ENCODE data around the gene TECTA.
"Not testable (repeated sequence)": the region's sequence is repeated elsewhere in the genome, so short reads cannot be mapped to it uniquely, and the experiment has no call there.

The TECTA gene

DNA sequence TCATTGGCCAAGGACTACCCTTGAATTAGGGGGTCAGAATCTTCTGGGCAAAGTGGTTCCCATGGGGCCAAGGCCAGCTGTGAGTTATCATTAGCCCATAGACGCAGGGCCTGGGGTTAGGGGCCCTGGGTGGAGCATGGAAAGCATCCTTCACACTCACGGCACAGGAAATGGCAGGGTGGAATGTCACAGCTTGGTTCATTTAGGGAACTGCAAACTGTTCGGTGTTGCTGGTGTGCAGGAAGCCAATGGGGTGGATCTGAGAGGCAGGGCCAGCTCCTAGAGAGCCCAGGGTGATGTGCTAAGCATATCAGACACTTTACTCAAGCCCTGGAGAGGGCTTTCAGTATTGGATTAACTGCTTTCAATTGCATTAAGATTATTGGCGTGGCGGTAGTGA is 42.9 kb downstream of the TECTA start:
- in situ Hi-C loops (cut with HindIII; ENCODE audit: low pct_unique_long_range_greater_than_20kb, low sequenced_read_pairs): no loop called here
- no peak for DNase-seq (ENCODE audit: low read depth in 1 of 2, low spot score in 1 of 2)
- no peak for TF ChIP-seq JUND (IDR thresholded peaks at IDR 0.05; ENCODE audit: low read depth)

DNA sequence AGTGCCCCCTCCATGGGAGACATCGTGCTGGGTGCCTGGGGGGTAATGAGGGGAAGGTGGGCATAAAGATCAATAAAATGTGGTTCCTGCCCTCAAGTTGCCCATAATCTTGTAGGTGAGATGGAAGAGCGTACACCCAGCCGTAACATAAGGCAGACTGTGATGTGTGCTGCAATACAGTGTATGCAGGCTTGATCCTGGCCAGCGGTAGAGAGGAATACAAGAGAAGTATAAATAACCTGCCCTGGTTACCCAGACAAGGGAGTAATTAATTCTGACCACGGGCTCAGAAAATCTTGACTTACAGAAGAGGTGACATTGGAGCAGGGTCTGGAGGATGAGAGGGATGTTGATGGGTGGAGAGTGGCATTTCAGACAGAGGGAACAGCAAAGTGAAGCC is 43.7 kb downstream of the TECTA start:
- in situ Hi-C loops (cut with HindIII; ENCODE audit: low pct_unique_long_range_greater_than_20kb, low sequenced_read_pairs): no loop called here
- DNase-seq (ENCODE audit: low read depth in 1 of 2, low spot score in 1 of 2): no peak
- TF ChIP-seq JUND (IDR thresholded peaks at IDR 0.05; ENCODE audit: low read depth): no peak

DNA sequence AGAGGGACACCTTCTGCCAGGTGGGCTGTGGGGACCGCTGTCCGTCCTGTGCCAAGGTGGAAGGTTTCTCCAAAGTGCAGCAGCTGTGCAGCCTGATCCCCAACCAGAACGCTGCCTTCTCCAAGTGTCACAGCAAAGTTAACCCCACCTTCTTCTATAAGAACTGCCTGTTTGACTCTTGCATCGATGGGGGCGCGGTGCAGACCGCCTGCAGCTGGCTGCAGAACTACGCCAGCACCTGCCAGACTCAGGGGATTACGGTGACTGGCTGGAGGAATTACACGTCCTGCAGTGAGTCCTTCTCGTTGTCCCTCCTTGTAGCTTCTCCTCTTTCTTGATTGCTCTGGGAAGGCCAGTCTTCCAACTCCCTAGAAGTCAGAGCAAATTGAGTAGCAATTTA is 44.8 kb downstream of the TECTA start:
- no peak for TF ChIP-seq JUND (IDR thresholded peaks at IDR 0.05; ENCODE audit: low read depth)
- in situ Hi-C loops (cut with HindIII; ENCODE audit: low pct_unique_long_range_greater_than_20kb, low sequenced_read_pairs): no loop called here
- DNase-seq (ENCODE audit: low read depth in 1 of 2, low spot score in 1 of 2): no peak

DNA sequence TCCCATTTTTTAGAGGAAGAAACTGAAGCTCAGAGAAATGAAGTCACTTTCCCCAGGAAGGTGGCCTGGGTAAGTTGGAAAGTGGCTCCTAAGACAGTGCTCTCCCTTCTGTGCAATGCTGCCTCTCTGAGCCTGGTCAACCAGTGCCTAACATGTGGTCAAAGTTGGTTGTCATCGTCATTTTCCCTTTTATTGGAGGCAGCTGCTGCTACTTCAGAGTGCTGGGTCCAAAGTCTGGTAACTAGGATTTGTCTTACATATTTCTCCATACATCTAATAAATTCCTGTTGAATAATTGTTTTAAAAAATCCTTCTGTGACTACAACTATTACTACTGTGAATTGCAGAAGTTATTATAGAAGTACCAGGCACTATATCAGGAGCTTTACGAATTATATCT is 48.1 kb downstream of the TECTA start:
- DNase-seq (ENCODE audit: low read depth in 1 of 2, low spot score in 1 of 2): no peak
- TF ChIP-seq JUND (IDR thresholded peaks at IDR 0.05; ENCODE audit: low read depth): no peak
- in situ Hi-C loops (cut with HindIII; ENCODE audit: low pct_unique_long_range_greater_than_20kb, low sequenced_read_pairs): no loop called here

DNA sequence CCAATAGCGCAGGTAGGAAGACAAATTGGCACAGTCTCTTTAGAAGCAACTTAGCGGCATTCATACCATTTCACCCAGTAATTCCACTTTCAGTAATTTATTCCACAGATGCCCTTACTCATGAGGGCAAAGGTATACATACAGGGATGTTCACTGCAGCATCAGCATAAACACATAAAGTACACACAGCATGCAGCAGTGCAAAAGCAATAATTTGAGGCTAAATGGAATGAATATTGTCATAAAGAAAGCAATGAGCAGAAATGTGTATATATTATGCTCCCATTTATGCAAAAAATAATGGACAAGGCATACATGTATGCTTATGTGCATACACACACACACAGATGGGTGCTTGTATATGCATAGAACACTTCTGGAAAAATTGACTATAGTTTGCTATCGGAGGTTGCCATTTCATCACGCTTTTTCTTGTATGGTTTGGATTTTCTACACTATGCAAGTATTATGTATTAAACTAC is 50.2 kb downstream of the TECTA start:
- no peak for DNase-seq (ENCODE audit: low read depth in 1 of 2, low spot score in 1 of 2)
- in situ Hi-C loops (cut with HindIII; ENCODE audit: low pct_unique_long_range_greater_than_20kb, low sequenced_read_pairs): no loop called here

DNA sequence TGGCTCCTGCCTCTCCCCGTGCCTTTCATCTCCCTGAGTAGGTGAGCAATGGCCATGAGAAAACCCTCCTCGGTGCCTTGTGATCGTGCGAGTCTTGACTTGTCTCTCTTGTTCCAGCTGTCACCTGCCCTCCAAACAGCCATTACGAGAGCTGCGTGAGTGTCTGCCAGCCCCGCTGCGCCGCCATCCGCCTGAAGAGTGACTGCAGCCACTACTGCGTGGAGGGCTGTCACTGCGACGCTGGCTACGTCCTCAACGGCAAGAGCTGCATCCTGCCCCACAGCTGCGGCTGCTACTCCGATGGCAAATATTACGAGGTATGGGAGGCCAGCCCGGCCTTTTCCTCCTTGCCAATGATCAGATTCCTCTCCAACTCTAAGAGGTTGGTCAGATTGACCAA is 51.7 kb downstream of the TECTA start:
- in situ Hi-C loops (cut with HindIII; ENCODE audit: low pct_unique_long_range_greater_than_20kb, low sequenced_read_pairs): no loop called here
- no peak for TF ChIP-seq JUND (IDR thresholded peaks at IDR 0.05; ENCODE audit: low read depth)
- DNase-seq (ENCODE audit: low read depth in 1 of 2, low spot score in 1 of 2): no peak

More for the DNA sequence above, 50.2 kb downstream of the TECTA start:
- no peak for TF ChIP-seq JUND (IDR thresholded peaks at IDR 0.05; ENCODE audit: low read depth)

DNA sequence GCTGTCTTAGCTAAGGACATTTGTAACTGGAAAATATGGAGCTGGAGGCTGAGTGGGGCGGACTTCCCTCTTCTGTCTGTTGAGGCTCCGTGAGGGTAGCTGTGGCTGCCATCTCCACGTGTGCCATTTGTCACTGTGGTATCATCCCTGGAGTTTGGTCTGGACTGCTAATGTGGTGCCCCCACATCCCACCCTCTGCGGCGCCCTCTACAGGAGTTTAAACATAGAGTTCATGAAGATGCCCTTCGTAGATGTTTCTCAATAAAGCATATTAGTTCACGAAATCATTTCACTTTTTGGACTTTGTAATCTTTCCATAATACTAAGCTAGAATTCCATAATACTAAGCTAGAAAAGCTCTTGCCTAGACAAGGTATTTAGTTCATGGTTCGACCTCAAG is 52.4 kb downstream of the TECTA start:
- TF ChIP-seq JUND (IDR thresholded peaks at IDR 0.05; ENCODE audit: low read depth): no peak
- in situ Hi-C loops (cut with HindIII; ENCODE audit: low pct_unique_long_range_greater_than_20kb, low sequenced_read_pairs): no loop called here
- no peak for DNase-seq (ENCODE audit: low read depth in 1 of 2, low spot score in 1 of 2)

DNA sequence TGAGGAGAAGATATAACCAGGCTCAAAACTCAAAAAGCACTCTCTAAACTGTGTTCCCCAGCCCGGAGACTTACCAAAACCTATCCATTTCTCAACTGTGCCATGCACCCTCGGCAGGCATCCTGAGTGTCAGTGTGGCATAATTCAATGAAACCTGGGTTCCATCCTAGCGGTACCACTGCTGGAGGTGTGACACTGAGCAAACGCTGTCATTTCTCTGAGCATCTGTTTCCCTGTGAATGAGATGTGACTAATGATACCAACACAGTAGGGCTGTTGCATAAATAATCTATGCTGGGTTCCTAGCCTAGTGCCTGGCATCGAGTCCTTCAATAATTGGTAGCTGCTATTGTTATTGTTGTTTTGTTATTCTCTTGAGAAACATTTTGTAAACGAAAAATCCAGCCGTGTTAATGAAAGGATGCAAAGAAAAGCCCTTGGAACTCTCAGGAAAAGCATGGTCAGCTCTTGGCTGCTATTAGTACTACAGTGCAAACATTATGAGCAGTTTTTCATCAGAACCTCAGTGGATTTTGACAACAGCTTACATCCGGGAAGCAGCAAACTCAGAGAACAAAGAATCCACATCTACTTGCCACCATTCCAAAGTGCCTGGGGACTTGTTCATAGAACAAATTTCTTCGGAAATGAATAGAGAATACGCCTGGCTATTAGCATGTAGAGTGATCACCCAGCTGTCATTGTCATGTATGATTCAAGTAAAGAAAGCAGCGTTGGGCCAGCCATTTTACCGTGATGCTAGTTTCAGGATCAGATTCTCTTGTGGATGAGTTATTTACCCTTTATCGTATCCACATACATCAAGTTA is 53.7 kb downstream of the TECTA start:
- no peak for DNase-seq (ENCODE audit: low read depth in 1 of 2, low spot score in 1 of 2)

DNA sequence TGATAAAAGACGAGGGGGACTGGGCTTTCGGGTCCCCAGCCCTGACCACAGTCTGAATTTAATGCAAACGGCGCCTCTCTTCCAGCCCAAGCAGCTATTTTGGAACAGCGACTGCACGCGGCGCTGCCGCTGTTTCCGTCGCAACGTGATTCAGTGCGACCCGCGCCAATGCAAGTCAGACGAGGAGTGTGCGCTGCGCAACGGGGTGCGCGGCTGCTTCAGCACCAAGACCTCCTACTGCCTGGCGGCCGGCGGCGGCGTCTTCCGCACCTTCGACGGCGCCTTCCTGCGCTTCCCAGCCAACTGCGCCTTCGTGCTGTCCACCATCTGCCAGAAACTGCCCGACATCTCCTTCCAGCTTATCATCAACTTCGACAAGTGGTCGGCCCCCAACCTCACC is 56.7 kb downstream of the TECTA start:
- in situ Hi-C loops (cut with HindIII; ENCODE audit: low pct_unique_long_range_greater_than_20kb, low sequenced_read_pairs): no loop called here
- DNase-seq (ENCODE audit: low read depth in 1 of 2, low spot score in 1 of 2): no peak
- TF ChIP-seq JUND (IDR thresholded peaks at IDR 0.05; ENCODE audit: low read depth): no peak

More for the DNA sequence above, 53.7 kb downstream of the TECTA start:
- TF ChIP-seq JUND (IDR thresholded peaks at IDR 0.05; ENCODE audit: low read depth): no peak
- in situ Hi-C loops (cut with HindIII; ENCODE audit: low pct_unique_long_range_greater_than_20kb, low sequenced_read_pairs): no loop called here

DNA sequence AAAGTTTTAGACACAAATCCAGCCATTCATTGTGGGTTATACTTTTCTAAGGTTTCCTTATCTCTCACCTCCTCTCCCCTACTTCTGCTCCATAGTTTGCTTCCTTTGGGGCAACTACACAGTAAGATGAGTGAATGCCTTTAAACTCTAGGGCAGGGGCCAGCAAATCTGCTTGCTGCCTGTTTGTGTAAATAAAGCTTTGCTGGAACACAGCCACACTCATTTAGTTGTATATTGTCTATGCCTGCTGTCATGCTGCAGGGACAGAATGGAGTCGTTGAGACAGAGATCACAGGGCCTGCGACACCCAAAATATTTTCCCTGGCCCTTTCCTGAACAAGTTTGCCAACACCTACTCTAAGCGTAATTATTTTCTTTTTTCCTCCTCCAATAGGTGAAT is 58.7 kb downstream of the TECTA start:
- TF ChIP-seq JUND (IDR thresholded peaks at IDR 0.05; ENCODE audit: low read depth): no peak
- in situ Hi-C loops (cut with HindIII; ENCODE audit: low pct_unique_long_range_greater_than_20kb, low sequenced_read_pairs): no loop called here
- DNase-seq (ENCODE audit: low read depth in 1 of 2, low spot score in 1 of 2): no peak

DNA sequence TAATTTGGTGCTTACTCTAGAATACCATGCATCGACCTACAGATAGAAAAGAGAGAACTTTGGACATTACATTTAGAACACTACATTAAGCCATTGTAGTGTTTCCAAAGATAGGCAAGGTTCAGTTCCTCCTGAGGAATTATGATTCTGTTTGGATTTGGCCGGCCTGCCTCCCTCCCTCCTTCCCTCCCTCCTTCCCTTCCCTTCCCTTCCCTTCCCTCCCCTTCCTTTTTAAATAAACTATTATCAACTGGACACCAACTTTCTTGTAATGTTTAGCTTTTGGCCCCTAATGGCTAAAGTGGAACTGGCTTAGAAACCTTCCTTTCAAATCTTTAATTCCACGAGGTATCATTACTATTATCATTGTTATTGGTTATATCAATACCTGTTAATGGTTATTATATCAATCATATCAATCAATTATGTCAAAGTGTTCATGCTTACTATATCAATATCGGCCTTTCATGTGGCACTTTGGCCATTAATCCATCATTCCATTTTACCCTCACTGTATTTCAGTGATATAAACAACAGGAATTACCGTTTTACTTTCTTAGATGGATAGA is 60.4 kb downstream of the TECTA start:
- in situ Hi-C loops (cut with HindIII; ENCODE audit: low pct_unique_long_range_greater_than_20kb, low sequenced_read_pairs): no loop called here
- TF ChIP-seq JUND (IDR thresholded peaks at IDR 0.05; ENCODE audit: low read depth): no peak
- no peak for DNase-seq (ENCODE audit: low read depth in 1 of 2, low spot score in 1 of 2)

DNA sequence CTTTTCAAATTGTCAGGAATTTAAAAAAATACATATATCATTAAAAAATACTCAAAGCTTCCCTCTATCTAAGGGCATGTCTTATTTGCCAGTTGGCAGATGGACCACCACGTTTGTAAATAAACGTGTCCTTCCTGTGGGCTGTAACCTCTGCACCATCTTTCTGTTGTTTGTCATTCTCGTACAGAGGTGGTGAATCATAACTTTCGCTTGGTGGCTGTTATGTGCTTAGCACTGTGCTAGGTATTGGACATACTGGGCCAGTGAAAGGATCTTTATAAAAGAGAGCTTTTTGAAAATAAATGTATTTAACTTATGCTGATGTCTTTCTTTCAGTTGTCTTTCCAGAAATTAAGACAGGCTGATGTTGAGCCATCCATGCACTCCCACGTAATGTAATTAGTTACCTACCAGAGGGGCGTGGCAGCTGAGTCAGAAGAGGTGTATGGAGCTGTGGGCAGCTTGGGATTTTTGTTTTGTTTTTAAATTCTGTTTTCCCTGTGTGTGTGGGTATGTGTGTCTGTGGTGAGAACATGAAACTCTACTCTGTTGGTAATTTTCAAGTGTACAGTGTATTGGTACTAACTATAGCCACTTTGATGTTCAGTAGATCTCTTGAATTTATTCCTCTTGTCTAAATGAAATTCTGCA is 62.7 kb downstream of the TECTA start:
- no peak for TF ChIP-seq JUND (IDR thresholded peaks at IDR 0.05; ENCODE audit: low read depth)
- no peak for DNase-seq (ENCODE audit: low read depth in 1 of 2, low spot score in 1 of 2)
- in situ Hi-C loops (cut with HindIII; ENCODE audit: low pct_unique_long_range_greater_than_20kb, low sequenced_read_pairs): no loop called here

DNA sequence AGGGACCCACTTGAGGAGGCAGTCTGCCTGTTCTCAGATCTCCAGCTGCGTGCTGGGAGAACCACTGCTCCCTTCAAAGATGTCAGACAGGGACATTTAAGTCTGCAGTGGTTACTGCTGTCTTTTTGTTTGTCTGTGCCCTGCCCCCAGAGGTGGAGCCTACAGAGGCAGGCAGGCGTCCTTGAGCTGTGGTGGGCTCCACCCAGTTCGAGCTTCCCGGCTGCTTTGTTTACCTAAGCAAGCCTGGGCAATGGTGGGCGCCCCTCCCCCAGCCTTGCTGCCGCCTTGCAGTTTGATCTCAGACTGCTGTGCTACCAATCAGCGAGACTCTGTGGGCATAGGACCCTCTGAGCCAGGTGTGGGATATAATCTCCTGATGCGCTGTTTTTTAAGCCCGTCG is 76.6 kb downstream of the TECTA start:
- in situ Hi-C loops (cut with HindIII; ENCODE audit: low pct_unique_long_range_greater_than_20kb, low sequenced_read_pairs): not testable (repeated sequence)

More for the DNA sequence above, 76.6 kb downstream of the TECTA start:
- not testable (repeated sequence) for DNase-seq (ENCODE audit: low read depth in 1 of 2, low spot score in 1 of 2)

Measured in T47D (cell line).